Fibroblast of skin of right quadriceps (primary cell): ENCODE data around the gene KDR.

Experiments used
- DNase-seq: peaks from one replicate; pipeline ENCODE4 v3.0.0-alpha.2; 2013

KDR gene

DNA sequence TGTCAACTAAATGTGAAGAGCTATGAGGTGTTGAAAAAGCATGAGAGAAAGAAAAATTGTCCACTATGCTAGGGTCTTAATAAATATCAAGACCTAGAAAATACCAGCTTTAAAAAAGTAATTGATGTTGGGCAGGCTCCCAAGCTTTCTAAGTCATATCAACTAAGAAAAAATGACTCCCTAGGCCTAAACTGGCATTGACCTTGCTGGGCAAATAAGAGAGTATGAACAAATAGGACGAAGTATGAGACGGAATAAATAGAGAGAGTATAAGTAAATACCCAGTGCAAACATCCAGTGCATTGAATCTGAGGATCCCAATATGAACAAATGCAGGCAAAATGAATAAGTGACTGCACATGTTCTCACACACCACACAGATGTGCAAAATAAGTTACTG lies 3.2 kb downstream of the KDR start:
- no peak for DNase-seq

DNA sequence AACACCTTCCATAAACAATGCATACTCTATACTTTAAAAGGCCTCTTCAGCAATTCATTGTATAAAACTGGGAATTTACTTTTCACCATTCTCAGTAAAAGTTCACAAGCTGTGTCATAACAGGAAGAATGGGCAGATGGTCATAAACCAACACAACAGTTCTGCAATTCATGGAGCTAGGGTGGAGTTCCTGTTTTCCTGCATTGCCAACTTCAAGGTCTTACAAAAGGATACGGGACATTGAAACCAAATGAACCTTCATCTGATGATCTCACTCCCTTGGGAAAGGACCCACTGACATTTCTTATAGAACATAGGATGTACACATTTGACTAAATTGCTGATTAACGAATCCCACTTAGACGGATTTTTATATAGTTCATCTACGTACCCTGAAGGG lies 4.1 kb downstream of the KDR start:
- DNase-seq = no peak

DNA sequence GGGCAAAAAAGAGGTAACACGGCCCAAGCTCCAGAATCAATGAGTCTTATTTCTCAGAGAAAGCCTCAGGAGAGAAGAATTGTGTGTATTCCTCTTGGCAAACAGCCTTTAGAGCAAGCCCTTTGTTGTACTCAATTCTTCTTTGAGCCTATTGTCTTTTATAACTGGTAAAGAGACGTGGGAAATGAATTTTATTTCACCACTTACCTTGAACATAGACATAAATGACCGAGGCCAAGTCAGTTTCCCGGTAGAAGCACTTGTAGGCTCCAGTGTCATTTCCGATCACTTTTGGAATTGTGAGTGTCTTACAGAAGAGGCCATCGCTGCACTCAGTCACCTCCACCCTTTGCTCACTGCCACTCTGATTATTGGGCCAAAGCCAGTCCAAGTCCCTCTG lies 7.0 kb downstream of the KDR start:
- no peak for DNase-seq

DNA sequence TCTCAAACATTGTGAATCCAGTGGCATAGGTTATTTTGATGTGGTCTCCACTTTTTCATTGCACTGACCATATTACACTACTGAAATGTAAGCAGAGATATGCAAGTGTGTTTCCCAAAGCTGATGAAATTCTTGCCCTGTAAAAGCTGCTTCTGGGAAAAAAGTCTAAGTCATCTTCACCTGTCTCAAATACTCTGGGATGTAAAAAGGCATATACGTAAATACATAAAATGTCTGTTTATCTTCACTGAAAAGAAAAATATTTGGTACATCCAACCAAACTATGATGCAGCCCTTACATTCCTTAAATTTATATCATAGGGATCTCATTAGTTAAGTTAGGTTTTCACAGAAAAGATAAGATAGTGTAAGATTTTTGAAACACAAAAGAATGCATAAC lies 7.9 kb downstream of the KDR start:
- no peak for DNase-seq

DNA sequence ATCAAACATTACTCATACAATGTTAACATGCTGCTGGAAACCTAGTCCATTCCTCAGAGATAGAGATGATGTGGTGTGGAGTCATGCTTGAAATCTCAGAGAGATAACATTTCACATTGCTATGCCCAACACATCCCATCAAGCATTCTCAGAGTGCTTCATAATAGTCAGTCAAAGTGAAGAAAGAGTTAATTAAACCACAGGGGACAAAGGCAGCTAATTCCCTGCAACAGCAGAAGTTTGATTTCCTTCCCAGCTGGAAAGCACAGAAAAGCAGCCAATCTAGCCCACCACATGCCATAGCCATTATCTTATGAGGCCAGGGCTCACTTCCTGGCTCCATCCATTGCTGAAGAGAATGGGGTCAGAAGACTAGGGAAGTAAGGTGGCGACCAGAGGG lies 8.9 kb downstream of the KDR start:
- peak; percentile 33 for DNase-seq

DNA sequence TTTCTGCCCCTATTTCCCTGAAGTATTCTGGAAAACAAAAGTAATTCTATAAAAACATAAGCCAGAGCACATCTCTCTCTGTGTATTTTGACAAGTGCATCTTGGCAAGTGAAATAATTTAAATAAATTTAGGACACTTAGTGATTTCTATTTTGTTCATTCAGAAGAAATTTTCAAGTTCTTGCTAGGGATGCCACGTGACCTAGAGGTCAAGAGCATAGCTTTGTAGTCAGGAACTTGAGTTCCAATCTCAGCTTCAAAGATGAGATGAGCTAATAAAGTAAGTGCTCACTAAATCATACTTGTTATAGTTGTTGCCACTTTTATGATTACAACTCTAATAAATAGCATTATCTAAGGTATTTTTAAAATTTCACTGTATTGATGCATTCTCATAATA lies 13.8 kb downstream of the KDR start:
- no peak for DNase-seq

DNA sequence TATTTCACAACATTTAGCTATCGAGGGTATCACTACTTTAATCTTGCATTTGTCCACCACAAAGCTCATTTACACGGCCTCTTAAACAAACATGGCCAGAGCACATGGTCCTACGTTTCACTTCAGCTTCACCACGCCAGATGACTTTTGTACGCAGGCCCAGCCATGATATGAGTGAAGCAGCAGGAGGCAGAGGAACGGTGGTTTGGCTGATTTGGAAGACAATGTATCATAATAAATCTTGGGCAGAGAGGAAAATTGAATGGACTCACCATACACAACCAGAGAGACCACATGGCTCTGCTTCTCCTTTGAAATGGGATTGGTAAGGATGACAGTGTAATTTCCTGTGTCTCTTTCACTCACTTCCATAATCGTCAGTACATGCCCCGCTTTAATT lies 15.3 kb downstream of the KDR start:
- DNase-seq = no peak

DNA sequence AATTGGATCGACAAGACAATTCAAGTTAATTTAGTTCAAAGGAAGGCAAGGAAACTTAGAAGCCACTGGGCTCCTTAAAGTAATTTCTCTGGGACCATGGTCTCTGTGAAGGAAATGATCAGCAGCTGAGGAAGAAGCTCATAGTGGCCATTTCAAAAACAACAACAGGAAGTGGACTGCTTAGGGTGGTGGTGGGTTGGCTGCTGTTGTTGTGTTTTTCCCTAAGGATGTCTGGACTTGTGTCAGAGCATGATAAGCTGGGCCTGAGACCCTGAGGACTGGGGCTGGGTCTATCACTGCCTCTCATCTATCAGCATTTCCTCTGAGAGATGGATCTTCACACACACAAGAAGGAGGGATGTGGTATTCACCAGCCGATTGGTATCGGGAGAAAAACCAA lies 18.3 kb downstream of the KDR start:
- DNase-seq = no peak

DNA sequence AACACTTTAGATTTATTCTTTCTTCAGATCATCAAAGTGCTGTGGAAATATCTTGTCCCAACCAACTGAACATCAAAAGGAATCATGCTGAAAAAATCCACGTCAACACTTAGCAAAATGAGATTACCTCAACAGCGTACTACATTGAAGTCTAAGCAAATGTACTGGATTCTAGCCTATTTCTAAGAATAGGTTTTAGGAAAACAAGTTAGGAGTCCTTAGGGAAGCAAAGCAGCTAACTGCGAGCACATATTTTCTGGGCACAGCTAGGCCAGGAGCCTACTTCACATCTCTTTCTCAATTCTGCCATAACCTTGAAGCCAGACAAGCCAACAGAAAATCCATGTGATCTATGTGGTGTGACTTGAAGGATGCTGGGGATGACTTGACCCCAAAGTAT lies 22.2 kb downstream of the KDR start:
- no peak for DNase-seq

DNA sequence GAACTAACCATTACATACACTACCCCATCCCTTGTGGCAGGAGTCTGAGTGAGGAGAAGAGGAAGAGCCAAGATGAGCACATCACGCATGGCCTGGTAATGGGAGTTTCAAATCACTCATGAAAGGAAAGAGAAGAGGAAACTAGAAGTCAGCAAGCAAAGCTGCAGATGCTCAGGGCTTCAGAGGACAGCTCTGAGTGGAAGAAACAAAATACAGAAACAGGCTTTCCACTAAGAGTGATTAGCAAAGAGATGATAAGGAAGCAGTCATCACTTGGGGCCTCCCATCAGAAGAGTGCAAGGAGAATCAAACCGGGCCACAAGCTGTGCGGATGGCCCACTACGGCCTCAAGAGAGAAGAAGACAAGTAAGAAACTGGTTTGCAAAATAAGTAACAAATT lies 25.6 kb downstream of the KDR start:
- no peak for DNase-seq

DNA sequence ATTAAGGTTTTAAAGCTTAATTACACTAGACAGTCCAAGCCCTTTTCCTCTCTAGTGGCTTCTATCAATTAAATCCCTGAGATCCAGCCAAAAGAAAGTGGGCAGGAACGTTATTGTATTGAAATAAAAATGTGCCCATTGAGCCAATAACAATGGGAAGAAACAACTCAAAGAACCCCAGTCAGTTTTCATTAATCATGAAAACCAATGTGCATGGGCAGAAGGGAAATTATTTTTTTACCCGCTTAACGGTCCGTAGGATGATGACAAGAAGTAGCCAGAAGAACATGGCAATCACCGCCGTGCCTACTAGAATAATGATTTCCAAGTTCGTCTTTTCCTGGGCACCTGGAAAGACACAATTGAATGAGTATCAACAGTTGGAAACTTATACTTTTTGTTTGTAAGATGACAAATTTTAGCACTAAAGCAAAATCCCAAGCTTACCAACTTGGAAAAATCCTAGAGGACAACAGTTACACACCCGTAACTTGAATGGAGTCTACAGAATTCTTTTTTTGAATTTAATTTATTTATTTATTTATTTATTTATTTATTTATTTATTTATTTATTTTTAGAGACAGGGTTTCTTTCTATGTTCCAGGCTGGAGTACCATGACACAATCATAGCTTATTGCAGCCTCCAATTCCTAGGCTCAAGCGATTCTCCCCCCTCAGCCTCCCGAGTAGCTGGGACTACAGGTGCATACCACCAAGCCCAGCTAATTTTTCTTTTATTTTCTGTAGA lies 26.8 kb downstream of the KDR start:
- DNase-seq = no peak

DNA sequence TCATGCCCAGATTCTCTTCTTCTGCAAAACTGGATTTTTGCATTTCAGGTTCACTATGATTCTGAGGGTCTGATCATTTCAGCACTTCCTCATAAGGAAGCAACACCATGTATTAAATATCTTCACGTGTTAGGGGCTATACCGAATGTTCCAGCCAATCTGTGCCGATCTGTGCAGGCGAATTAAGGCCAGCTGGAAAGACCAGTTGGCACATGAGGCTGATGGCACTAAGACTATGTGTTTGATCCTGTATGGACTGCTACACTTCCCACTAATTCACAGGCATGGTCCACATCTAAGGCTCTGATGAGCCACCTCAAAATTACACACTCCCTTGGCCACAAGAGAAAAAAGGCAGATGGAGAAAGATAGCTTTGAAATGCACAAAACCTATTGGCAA lies 28.8 kb downstream of the KDR start:
- DNase-seq = no peak

DNA sequence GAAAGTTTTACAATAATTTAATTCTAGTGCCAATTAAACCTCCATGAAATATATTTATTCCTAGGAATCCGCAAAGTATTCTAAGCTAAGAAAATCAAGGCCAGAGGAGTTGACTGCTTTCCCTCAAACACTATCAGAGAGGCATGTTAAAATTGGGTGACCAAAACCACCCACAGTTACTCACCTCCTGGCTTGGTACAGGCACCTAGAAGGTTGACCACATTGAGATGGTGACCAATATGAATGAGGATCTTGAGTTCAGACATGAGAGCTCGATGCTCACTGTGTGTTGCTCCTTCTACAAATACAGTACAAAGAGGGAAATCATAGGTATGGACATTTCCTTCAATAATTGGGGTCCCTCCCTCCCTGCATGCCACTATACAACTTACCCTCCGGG lies 29.4 kb downstream of the KDR start:
- no peak for DNase-seq

DNA sequence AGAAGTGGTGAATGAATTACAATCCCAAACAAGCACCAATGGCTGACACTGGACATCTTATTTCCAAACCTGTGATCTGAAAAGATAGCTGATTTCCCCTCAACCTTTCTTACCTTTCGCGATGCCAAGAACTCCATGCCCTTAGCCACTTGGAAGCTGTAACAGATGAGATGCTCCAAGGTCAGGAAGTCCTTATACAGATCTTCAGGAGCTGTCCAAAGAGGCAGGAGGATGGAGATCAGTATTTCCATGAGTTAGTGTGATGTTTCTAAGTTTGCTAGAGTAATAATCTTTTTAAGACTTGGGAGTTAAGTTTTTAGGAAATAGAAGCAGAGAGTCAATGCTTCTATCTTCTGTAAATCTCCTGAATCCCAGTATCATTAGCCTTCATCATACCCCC lies 32.9 kb downstream of the KDR start:
- DNase-seq = no peak

DNA sequence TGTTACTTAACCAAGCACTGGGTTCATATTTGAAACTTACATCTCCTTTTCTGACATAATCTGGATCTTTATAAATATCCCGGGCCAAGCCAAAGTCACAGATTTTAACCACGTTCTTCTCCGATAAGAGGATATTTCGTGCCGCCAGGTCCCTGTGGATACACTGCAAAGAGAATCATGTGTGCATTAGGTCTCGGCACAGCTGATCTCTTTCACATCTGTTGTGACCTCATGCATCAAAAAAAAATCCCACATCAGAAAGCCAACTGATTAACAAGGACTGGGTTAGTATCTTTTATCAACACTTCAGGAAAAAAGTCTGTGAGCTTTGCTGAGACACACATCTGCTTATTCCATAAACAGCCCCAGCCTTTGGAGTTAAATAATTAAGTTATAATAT lies 35.5 kb downstream of the KDR start:
- no peak for DNase-seq

DNA sequence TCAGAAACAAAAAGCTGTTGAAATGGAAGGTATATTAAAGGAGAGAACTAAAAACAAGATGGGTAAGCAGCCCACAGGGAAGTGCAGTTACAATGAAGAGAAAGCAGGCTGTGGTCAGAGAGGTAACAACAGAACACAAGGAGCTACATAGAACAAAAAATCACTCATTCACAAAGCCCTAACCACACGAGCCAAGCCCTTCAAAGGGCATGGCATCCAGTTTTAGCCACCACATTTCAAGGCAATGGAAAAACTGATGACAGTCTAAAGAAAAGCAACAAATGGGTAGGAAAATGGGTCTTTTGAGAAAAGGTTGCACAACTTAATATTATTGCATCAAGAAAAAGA lies 37.5 kb downstream of the KDR start:
- no peak for DNase-seq

DNA sequence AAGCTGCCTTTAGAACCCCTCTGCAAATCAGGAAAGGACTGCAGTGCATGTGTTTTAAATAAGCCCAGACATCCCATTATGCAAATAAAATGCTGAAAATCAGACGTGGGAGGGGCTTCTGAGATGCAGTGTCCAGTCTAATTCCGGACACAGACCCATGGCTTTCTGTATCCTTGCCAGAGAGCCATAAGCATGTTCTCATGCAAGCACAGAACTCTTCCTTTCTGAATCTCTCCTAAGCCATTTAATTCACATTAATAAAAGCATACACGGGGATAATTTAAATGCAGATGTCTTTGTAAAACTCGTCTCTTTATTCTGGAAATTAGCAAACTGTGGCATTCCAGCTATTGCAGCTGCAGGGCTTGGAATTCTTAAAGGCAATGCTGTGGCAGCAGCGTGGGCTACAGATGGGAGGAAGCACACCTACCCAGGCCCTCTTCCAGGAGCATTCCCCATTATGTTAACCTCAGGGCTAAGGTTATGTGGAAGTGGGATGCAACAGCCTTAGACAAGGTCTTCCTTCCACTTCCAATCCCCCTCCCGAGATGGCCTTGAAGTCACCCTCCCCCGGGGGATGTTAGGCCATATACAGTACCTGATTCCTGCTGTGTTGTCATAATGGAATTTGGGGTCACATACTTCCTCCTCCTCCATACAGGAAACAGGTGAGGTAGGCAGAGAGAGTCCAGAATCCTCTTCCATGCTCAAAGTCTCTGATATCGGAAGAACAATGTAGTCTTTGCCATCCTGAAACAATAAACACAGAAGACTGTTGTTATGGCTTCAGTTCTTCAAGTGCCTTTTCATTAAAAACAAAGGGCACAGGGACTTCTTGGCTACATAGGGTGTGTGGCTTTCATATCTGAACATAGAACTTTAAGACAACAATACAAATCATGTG lies 38.1 kb downstream of the KDR start:
- DNase-seq = no peak

DNA sequence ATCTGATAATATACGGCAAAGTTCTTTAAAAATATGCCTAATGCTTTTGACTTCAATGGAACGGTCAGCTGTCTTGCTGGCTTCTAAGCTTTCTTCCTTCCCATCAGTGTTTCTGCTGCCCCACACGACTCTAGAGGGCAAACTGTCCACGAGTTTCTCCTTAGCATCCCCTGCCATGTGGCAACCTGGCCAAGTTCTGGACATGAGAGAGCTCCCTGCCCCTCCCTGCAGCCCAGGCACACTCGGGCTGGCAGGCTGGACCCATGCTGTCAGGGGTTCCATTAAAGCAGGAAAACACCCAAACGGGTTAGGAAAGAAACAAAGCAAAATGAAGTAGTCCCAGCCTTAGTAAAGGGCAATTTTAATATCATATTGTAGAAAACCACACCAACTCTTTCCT lies 38.8 kb downstream of the KDR start:
- DNase-seq = no peak

DNA sequence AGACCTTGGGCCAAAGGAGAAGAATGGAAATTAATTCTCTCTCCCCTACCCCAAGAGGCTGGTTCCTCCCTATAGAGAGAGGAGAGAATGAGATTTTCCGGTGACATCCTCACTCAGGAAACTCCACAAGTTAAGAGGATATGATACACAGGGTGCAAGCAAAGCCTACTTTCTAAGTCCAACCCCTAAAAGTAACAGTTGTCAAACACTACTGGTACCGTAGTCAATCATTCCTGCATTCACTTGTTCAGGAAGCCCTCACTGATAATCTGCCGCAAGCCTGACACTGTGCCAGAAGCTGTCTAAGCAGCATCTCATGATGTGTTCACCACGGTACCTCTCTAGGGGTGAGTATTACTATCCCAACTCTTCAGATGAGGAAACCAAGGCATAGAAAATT lies 41.7 kb downstream of the KDR start:
- no peak for DNase-seq

DNA sequence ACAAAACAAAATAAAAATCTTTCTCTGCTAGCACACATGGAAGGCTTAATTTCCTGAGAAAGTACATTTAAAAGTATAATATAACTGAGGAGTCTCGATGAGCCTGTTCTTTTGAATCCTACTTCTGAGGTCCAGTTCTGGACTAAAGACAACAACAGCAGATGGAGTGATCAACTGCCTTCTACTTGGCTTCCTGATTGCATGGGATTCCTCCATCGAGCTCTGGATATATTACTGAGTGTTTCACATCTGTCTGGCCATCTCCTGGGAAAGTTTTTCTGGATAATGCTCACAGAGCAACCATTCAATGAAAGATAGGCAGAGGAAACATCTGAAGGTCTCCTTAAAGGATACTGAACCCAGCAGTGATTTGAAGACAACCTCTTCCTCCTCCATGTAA lies 42.6 kb downstream of the KDR start:
- DNase-seq = no peak

DNA sequence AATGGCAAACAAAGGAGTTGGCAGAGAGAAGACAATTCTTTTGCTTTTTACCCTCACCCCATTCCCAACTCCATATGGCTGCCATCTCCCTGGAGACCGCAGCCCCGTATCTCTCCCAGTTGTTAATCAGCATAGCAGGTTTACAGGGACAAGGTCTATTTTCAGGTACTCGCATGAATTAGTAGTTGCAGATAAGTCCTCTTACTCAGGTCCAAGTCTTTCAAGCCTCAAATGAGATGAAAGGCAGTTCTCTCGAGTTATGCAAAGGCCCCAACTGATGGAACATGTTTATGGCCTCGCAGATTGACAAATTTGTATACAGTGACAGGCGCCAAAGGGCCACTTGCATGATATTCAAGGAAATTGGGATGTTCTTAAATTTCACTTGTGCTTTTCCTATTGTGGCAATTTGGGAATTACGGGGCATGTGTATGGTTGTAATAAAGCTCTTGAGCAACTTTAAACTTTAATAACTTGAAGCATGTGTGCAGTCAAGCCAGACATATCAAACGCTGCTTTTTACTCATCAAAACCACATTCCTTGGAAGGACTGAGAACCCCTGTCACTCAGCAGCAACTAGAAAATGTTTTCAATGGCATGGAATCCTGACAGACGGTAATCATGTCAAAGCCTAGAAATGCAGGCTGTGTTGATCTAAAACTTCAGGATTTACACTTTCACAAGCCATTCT lies 45.1 kb downstream of the KDR start:
- peak; percentile 51 for DNase-seq

DNA sequence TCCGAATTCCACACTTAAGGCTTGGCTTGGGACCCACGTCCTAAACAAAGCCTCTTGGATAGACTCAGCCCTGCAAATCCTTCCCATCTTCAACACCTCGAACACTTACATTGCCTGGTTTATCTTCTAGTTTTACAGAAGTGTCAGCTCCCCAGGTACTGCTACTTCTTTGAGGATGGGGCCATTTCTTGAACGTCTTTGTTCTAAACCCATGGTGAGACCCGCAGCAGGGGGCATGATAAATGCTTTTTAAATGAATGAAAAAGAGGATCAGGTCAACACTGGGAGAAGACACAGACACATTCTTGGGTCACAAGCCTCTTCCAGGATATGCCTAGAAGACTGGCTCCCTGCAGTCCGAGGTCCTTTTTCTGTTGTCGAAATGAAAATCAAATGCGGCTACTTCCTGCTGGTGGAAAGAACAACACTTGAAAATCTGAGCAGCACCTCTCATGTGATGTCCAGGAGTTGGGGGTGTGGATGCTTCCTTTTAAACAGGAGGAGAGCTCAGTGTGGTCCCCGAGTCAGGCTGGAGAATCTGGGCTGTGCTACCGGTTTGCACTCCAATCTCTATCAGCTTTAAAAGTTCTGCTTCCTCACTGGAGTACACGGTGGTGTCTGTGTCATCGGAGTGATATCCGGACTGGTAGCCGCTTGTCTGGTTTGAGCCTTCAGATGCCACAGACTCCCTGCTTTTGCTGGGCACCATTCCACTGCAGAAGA lies 45.8 kb downstream of the KDR start:
- DNase-seq = no peak

DNA sequence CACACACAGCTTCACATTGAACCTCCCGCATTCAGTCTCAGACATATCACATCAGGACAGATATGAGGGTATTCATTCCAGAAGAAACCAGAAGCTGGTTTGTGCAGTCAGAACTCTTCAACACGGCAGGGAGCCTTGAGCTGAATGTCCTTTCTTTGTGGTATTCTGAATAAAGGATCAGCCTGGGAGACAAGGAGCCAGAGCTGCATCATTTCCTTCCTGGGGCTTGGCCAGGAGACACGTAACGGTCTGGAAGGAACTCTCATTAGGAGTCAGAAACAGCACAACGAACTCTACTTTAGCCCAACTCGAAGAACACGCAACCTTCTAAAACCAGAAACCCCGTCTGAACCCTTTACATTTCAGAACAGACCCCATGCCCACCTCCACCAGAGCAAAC lies 46.4 kb downstream of the KDR start:
- peak; percentile 70 for DNase-seq
